Thymus (tissue), 11 donors: Measurements from ENCODE around the gene TAS2R38. TPM values are rescaled to one million over a fixed set of nuclear protein-coding genes. Genes with fewer than 3 reads are reported as not detected.
"Not testable (repeated sequence)": the region's sequence is repeated elsewhere in the genome, so short reads cannot be mapped to it uniquely, and the experiment has no call there.

ENCODE experiments used
- DNase-seq, 9 donors: peaks; one replicate each; pipeline ENCODE4 v3.0.0-alpha.2; 2013; ENCODE audit warnings: low spot score in 9 of 9, low read depth in 6 of 9, missing footprints in 1 of 9
- H3K27ac ChIP-seq, 2 donors: one replicate each; pipeline ENCODE4 v1.5.1; 2013; ENCODE audit warnings: control low read depth in 1 of 2, low read depth in 1 of 2, low read length in 1 of 2, mild to moderate bottlenecking in 1 of 2, moderate library complexity in 1 of 2
- H3K27me3 ChIP-seq, 2 donors: one replicate each; pipeline ENCODE4 v1.5.1; 2013; ENCODE audit warnings: low read length in 1 of 2; ENCODE audit not compliant: control insufficient read depth in 2 of 2, insufficient read depth in 1 of 2
- H3K36me3 ChIP-seq, 2 donors: one replicate each; pipeline ENCODE4 v1.5.1; 2013; ENCODE audit warnings: low read length in 1 of 2, mild to moderate bottlenecking in 1 of 2, moderate library complexity in 1 of 2; ENCODE audit not compliant: control insufficient read depth in 2 of 2, insufficient read depth in 2 of 2
- H3K4me1 ChIP-seq, 2 donors: one replicate each; pipeline ENCODE4 v1.5.1; 2013; ENCODE audit warnings: low read length in 2 of 2; ENCODE audit not compliant: control insufficient read depth in 2 of 2, insufficient read depth in 2 of 2
- H3K4me3 ChIP-seq, 2 donors: one replicate each; pipeline ENCODE4 v1.5.1; 2013; ENCODE audit warnings: low read length in 2 of 2, control low read depth in 1 of 2, mild to moderate bottlenecking in 1 of 2
- H3K9me3 ChIP-seq, 2 donors: one replicate each; pipeline ENCODE4 v1.5.1; 2013; ENCODE audit warnings: low read length in 1 of 2, mild to moderate bottlenecking in 1 of 2; ENCODE audit not compliant: control insufficient read depth in 2 of 2, insufficient read depth in 1 of 2
- WGBS: extraction: QIAGEN DNeasy Blood & Tissue Kit; methylation state at CpG from one replicate; pipeline ENCODE4 v1.1.7; 2013; 5-methylcytosine and 5-hydroxymethylcytosine counted together
- polyA plus RNA-seq: library from polyadenylated mRNA; stranded (reverse); fragments of 200-250 nt; gene quantifications from one replicate; pipeline ENCODE4 v1.2.3, GENCODE V29; 2013
- total RNA-seq: library from RNA; stranded (reverse); fragments of 120-200 nt; gene quantifications from one replicate; pipeline ENCODE4 v1.2.4, GENCODE V29; 2013
- donor health status: healthy.

TAS2R38 gene
- total and polyA plus RNA-seq, 2 donors: 0.05 TPM; not detected in 1

DNA sequence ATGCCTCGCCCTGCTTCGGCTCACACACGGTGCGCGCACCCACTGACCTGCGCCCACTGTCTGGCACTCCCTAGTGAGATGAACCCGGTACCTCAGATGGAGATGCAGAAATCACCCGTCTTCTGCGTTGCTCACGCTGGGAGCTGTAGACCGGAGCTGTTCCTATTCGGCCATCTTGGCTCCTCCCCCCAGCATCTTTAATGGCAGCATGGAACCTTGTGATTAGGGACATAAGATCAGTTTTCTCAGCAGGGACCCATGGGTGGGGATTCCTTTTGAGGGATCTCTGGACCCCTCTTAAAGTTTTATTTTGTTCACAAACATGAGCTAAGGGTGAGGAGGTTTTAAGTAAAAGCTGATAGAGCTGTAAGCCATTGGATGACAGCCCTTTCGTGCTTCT is 12.4 kb upstream of the TAS2R38 start:
- not testable (repeated sequence) for H3K4me3 ChIP-seq, H3K27me3 ChIP-seq, H3K36me3 ChIP-seq, DNase-seq, H3K9me3 ChIP-seq, H3K27ac ChIP-seq, H3K4me1 ChIP-seq
- 91% methylated on average over 8 of the region's 13 CpGs for WGBS

- Histone ChIP-seq H3K27me3 (no peaks in the 10 kb centered on the region), H3K27ac (no peak overlapping the region), H3K9me3 (no peaks in the 10 kb centered on the region), H3K36me3 (no peaks in the 10 kb centered on the region), H3K4me1 (peaks cover 2 to 10% of the 10 kb centered on the region in 2 donors), H3K4me3 (no peak overlapping the region)
- DNase-seq: peak in 1 of 9 donors; percentile 24
- 27% methylated on average over 2 of the region's 2 CpGs for WGBS
Measured at GRCh38 chr7:141979568-141979967, 6.0 kb upstream of the TAS2R38 start.

DNA sequence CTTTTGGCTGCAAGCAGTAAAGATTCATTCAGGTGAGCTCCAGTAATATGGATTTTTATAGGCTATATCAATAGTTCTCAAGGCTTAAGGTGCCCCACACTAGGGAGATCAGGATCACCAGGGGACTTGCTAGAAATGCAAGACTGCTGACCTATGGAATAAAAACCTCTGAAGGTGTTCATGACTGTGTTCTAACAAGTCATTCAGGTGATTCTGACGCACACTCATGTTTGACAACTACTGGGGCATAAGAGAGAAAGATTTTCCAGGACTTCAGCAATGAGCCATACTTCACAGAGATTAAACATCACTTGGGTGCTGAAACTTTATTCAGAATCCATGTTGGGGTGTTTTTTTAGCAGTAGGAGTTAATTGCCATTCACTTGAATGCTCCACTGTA is 4.8 kb upstream of the TAS2R38 start:
- WGBS: 90% methylated on average over 1 of the region's 1 CpG

GRCh38 chr7:141976524-141977245 is 3.1 kb upstream of the TAS2R38 start:
- H3K4me3 ChIP-seq: peak overlapping the region in 1 of 2 donors; percentile 53
- peaks cover 2 to 10% of the 10 kb centered on the region in 2 donors for H3K4me1 ChIP-seq
- no peaks in the 10 kb centered on the region for H3K36me3 ChIP-seq
- 49% methylated on average over 11 of the region's 11 CpGs for WGBS
- H3K27ac ChIP-seq: no peak overlapping the region
- no peak for DNase-seq
- no peaks in the 10 kb centered on the region for H3K27me3 ChIP-seq
- H3K9me3 ChIP-seq: no peaks in the 10 kb centered on the region

More for the DNA sequence above, 4.8 kb upstream of the TAS2R38 start:
- peaks cover 2 to 10% of the 10 kb centered on the region in 2 donors for H3K4me1 ChIP-seq
- no peak overlapping the region for H3K4me3 ChIP-seq
- no peaks in the 10 kb centered on the region for H3K27me3 ChIP-seq
- H3K36me3 ChIP-seq: no peaks in the 10 kb centered on the region
- H3K9me3 ChIP-seq: no peaks in the 10 kb centered on the region
- H3K27ac ChIP-seq: no peak overlapping the region
- DNase-seq: no peak

- Histone ChIP-seq H3K9me3 (no peaks in the 10 kb centered on the region), H3K36me3 (no peaks in the 10 kb centered on the region), H3K27ac (peak overlapping the region in 1 of 2 donors; percentile 14), H3K4me1 (peaks cover 2 to 10% of the 10 kb centered on the region in 2 donors), H3K27me3 (no peaks in the 10 kb centered on the region), H3K4me3 (peak overlapping the region; percentile 27 to 53)
- WGBS: 15% methylated on average over 21 of the region's 21 CpGs
- peak; percentile 54 to 87 (median 66) for DNase-seq
Measured at GRCh38 chr7:141975806-141976523, 2.4 kb upstream of the TAS2R38 start.

DNA sequence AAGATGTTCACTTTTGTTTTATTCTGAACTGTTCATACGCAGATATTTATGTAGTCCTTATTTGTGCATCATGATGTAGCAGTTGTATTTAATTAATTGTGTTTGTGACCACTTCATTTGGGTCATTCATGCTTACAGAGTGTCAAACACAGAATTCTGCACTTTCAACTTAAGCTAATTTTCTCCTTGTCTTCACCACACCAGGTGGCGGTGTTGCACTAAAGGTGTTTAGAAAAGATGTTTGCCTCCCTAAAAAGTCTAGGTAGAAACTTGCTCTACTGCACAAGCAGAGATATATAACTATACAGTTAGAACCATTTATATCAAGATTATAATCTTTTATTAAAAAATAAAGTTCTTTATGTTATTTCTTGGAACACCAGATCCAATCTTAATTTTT is 1.3 kb upstream of the TAS2R38 start:
- peak in 7 of 9 donors; percentile 25 to 76 (median 46) for DNase-seq
- H3K9me3 ChIP-seq: no peaks in the 10 kb centered on the region
- no peak overlapping the region for H3K27ac ChIP-seq
- H3K4me3 ChIP-seq: no peak overlapping the region
- H3K36me3 ChIP-seq: no peaks in the 10 kb centered on the region
- H3K4me1 ChIP-seq: peaks cover 2 to 10% of the 10 kb centered on the region in 2 donors
- no peaks in the 10 kb centered on the region for H3K27me3 ChIP-seq
- 95% methylated on average over 2 of the region's 2 CpGs for WGBS

DNA sequence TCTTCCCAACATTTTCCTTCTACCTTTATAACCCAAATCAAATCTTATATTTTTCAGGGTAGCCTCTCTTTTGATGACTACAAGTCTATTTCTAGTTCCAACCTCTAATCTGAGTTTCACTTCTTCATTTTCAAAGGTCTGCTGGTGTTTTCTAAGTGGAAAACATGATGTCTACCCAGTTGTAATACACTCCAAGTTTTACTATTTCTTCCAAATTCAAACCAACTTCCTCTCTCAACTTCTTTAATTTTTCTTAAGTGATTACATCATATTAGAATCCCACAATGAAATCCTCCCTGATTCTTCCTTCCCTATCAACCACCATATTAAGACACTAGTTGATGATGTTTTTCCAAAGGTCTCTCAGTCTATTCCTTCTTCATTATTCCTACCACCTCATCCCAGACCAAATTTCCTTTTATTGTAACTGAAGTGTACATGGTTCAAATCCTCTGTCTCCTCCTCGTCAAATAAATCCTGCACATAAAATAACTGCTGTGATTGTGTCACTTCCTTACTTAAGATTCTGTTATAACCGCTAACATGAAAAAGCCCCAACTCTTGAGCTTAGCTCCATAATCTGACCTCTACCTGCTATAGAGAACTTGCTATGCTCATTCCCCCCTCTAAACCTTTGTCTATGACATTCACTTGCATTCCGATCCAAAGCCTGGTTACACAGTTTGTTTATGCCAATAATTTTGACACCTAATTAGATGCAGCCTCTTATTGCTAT is 12.7 kb downstream of the TAS2R38 start:
- H3K4me3 ChIP-seq: no peak overlapping the region
- DNase-seq: no peak
- WGBS: 91% methylated on average over 3 of the region's 3 CpGs
- no peaks in the 10 kb centered on the region for H3K27me3 ChIP-seq
- no peak overlapping the region for H3K27ac ChIP-seq
- H3K4me1 ChIP-seq: no peaks in the 10 kb centered on the region
- H3K36me3 ChIP-seq: no peaks in the 10 kb centered on the region
- no peaks in the 10 kb centered on the region for H3K9me3 ChIP-seq

DNA sequence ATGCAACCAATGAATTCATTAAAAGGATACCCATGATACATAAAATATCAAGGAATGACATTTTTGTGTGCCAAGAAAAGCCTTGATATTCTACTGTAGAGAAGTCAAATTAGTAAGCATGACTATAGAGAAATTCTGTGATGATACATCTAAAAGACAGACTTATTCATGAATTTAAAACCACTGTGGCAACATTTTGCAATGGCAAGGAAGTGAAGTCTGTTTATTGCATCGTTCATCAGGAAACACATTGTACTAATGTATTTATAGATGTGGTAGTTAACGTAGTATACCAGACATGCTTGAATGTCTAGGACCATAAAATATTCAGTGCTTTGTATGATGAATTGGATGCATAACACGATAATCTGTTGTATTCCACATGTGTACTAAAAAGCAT is 17.5 kb downstream of the TAS2R38 start:
- Histone ChIP-seq H3K9me3 (no peaks in the 10 kb centered on the region), H3K27me3 (no peaks in the 10 kb centered on the region), H3K27ac (no peak overlapping the region), H3K4me3 (no peak overlapping the region), H3K4me1 (no peaks in the 10 kb centered on the region), H3K36me3 (no peaks in the 10 kb centered on the region)
- DNase-seq: no peak
- 9% methylated on average over 3 of the region's 3 CpGs for WGBS

- Histone ChIP-seq H3K4me1 (no peaks in the 10 kb centered on the region), H3K27me3 (no peaks in the 10 kb centered on the region), H3K36me3 (no peaks in the 10 kb centered on the region), H3K27ac (no peak overlapping the region), H3K9me3 (no peaks in the 10 kb centered on the region), H3K4me3 (no peak overlapping the region)
- WGBS: 97% methylated on average over 1 of the region's 1 CpG
- DNase-seq: no peak
Measured at GRCh38 chr7:141954334-141954733, 19.2 kb downstream of the TAS2R38 start.
